Activated T-cell treated with anti-CD3 and anti-CD28 coated beads, Interleukin-2, amount 50 U/mL, for 72 hours (primary cell): ENCODE measurements around the gene UCHL3. TPM values are rescaled to one million over a fixed set of nuclear protein-coding genes. Genes with fewer than 3 reads are reported as not detected.
A peak's percentile ranks its signal among the peaks of the same experiment; 100 is the strongest.

Experiments
- ATAC-seq, 2 donors: fragments of 150-1000 bp; cut with Tn5 transposase; replicated peaks in 1 of 2; 2 replicates each; pipeline ENCODE4 v1.10.0; 2021; ENCODE audit warnings: moderate library complexity in 2 of 2, mild to moderate bottlenecking in 1 of 2
- DNase-seq, 2 donors: peaks; one replicate each; pipeline ENCODE4 v3.0.0; 2021 to 2022; ENCODE audit warnings: mixed read lengths in 1 of 2
- H3K27ac Mint-ChIP-seq: one replicate; pipeline ENCODE4 v1.8.0; 2022; ENCODE audit warnings: mild to moderate bottlenecking, moderate library complexity, mixed read lengths
- H3K27me3 Mint-ChIP-seq: one replicate; pipeline ENCODE4 v1.8.0; 2022; ENCODE audit warnings: low read depth, mixed read lengths
- H3K36me3 Mint-ChIP-seq, 2 donors: one replicate each; pipeline ENCODE4 v1.8.0; 2022; ENCODE audit warnings: mixed read lengths in 2 of 2, mild to moderate bottlenecking in 1 of 2; ENCODE audit not compliant: insufficient read depth in 2 of 2
- H3K4me1 Mint-ChIP-seq: one replicate; pipeline ENCODE4 v1.8.0; 2022; ENCODE audit warnings: low read depth, mixed read lengths
- H3K4me3 Mint-ChIP-seq, 2 donors: one replicate each; pipeline ENCODE4 v1.8.0; 2022; ENCODE audit warnings: mild to moderate bottlenecking in 2 of 2, mixed read lengths in 2 of 2, moderate library complexity in 2 of 2
- H3K9me3 Mint-ChIP-seq, 2 donors: one replicate each; pipeline ENCODE4 v1.8.0; 2022; ENCODE audit warnings: mixed read lengths in 2 of 2
- total RNA-seq, 2 donors: library from RNA; stranded (reverse); gene quantifications; one replicate each; pipeline ENCODE4 v1.2.3, GENCODE V29; 2022

UCHL3 gene
- total RNA-seq, 2 donors from 2014 or later = 30.8 to 32.3 TPM

DNA sequence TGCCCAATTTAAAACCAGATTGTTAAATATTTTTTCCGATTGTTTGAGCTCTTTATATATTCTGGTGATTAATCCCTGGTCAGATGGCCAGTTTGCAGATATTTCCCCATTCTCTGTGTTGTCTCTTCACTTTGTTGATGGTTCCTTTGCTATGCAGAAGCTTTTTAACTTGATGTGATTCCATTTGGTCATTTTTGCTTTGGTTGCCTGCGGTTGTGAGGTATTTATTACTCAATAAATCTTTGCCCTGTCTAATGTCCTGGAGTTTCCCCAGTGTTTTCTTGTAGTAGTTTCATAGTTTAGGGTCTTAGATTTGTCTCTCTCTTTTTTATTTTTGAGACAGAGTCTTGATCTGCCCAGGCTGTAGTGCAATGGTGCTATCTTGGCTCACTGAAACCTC, 62.8 kb downstream of the UCHL3 start:
- ATAC-seq = no peak
- no peak for DNase-seq
- H3K4me3 Mint-ChIP-seq = no peak overlapping the region
- H3K9me3 Mint-ChIP-seq = no peaks in the 10 kb centered on the region
- H3K27me3 Mint-ChIP-seq = no peaks in the 10 kb centered on the region
- H3K4me1 Mint-ChIP-seq = no peaks in the 10 kb centered on the region
- peaks cover 0 to 4% of the 10 kb centered on the region in 2 donors for H3K36me3 Mint-ChIP-seq
- H3K27ac Mint-ChIP-seq = no peak overlapping the region

GRCh38 chr13:75617230-75617629, 67.6 kb downstream of the UCHL3 start:
- Mint-ChIP-seq H3K4me1 (no peaks in the 10 kb centered on the region), H3K9me3 (no peaks in the 10 kb centered on the region), H3K4me3 (no peak overlapping the region), H3K36me3 (peaks cover 0 to 4% of the 10 kb centered on the region in 2 donors), H3K27ac (no peak overlapping the region), H3K27me3 (no peaks in the 10 kb centered on the region)
- ATAC-seq (no peak), DNase-seq (no peak)

DNA sequence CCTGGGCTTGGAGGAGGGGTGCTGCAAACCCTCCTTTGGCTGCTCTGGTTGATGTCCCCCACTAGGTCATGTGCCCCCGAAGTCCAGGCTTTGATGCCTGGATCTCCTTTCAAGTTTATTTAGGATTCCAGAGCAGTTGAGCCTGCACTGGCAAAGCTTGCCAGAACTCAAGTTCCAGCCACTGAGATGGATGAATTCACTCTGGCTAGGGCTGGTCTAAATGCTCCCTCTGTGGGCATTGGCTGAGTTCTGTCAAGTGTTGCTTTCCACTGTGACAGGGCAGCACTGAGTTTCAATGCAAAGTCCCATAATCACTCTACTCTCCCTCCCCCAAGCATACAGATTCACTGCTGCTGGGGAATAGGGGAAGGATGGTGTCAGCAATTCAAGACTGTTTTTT, 68.7 kb downstream of the UCHL3 start:
- no peak overlapping the region for H3K27ac Mint-ChIP-seq
- DNase-seq (no peak), ATAC-seq (no peak)
- no peaks in the 10 kb centered on the region for H3K27me3 Mint-ChIP-seq
- H3K4me3 Mint-ChIP-seq = no peak overlapping the region
- no peaks in the 10 kb centered on the region for H3K4me1 Mint-ChIP-seq
- no peaks in the 10 kb centered on the region for H3K9me3 Mint-ChIP-seq
- H3K36me3 Mint-ChIP-seq = peaks cover 0 to 4% of the 10 kb centered on the region in 2 donors

DNA sequence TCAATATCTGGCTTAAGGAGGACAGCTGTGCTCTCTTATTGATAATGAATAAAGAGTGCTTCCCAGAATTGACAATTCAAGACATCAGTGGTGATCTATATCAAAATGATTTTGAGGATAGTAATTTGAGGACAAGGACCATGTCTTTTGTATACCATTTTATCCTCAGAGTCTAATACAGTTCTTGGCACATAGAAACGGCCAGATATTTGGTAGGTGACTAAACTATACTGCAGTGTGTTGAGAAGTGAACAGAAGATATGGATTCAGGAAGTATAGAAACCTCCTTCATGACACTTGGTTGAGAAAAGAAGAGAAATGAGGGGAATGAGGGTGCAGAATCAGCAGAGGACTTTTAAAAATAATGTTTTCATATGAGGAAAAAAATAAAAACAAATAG, 70.4 kb downstream of the UCHL3 start:
- no peak for ATAC-seq
- Mint-ChIP-seq H3K4me1 (no peaks in the 10 kb centered on the region), H3K27me3 (no peaks in the 10 kb centered on the region), H3K4me3 (no peak overlapping the region), H3K27ac (no peak overlapping the region), H3K9me3 (no peaks in the 10 kb centered on the region), H3K36me3 (peaks cover 0 to 4% of the 10 kb centered on the region in 2 donors)
- no peak for DNase-seq

- no peak for ATAC-seq
- Mint-ChIP-seq H3K4me1 (no peaks in the 10 kb centered on the region), H3K36me3 (peaks cover 0 to 4% of the 10 kb centered on the region in 2 donors), H3K4me3 (no peak overlapping the region), H3K9me3 (no peaks in the 10 kb centered on the region), H3K27me3 (no peaks in the 10 kb centered on the region), H3K27ac (no peak overlapping the region)
- DNase-seq = no peak
Measured at GRCh38 chr13:75621147-75621546, 71.6 kb downstream of the UCHL3 start.

DNA sequence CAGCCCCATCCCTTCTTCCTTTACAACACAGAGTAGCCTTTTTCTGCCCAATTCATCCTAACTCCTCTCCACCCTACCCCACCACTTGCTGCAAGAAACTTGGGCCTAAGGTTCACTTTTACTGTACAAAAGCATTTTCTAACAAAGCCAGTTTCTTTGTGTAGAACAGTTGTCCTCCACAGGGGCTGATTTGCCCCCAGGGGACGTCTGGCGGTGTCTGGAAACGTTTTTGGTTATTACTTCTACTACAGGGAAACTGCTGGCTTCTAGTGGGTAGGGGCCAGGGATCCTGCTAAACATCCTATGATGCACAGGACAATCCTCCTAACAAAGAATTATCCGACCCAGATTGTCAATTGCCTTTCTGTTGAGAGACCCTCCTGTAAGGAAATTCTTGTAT, 79.2 kb downstream of the UCHL3 start:
- Mint-ChIP-seq H3K4me3 (no peak overlapping the region), H3K27me3 (no peaks in the 10 kb centered on the region), H3K4me1 (peaks cover 6% of the 10 kb centered on the region), H3K9me3 (no peaks in the 10 kb centered on the region), H3K27ac (no peak overlapping the region), H3K36me3 (no peaks in the 10 kb centered on the region)
- ATAC-seq (no peak), DNase-seq (no peak)

DNA sequence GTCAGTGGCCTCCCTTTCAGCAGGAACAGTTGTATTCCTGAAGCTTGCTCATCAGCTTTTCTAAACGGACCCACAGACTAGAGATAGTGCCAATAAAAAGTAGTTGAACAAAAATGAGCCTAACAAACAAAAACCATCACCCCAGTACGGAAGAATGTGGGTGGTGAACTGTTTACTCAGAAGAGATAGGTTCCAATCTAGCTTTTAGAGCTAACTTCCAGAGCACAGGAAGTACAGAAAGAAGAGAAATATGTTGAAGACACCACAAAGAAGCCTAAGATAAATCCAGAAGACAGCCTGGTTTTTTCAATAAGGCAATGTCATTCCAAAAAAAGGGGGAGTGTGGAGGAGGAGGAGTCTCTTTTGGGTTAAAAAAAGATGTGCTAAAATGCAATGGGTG, 83.7 kb downstream of the UCHL3 start:
- no peaks in the 10 kb centered on the region for H3K36me3 Mint-ChIP-seq
- ATAC-seq = no peak
- H3K4me1 Mint-ChIP-seq = peaks cover 14% of the 10 kb centered on the region
- peak overlapping the region in 1 of 2 donors; percentile 9 for H3K4me3 Mint-ChIP-seq
- H3K27me3 Mint-ChIP-seq = peaks cover 12% of the 10 kb centered on the region
- no peaks in the 10 kb centered on the region for H3K9me3 Mint-ChIP-seq
- DNase-seq = no peak
- H3K27ac Mint-ChIP-seq = peak overlapping the region; percentile 25

GRCh38 chr13:75635101-75635827, 85.7 kb downstream of the UCHL3 start:
- ATAC-seq (no peak), DNase-seq (no peak)
- Mint-ChIP-seq H3K27ac (no peak overlapping the region), H3K36me3 (no peaks in the 10 kb centered on the region), H3K9me3 (no peaks in the 10 kb centered on the region), H3K4me3 (peak overlapping the region; percentile 45 to 67), H3K4me1 (peaks cover 14% of the 10 kb centered on the region), H3K27me3 (peaks cover 20% of the 10 kb centered on the region)

GRCh38 chr13:75635828-75636435, 86.3 kb downstream of the UCHL3 start, which contains the start of gene LMO7:
LMO7 (plus strand) TSS chr13:75636330; CDS start chr13:75636658, 328 bp downstream.
- DNase-seq = peak; percentile 56 to 63
- Mint-ChIP-seq H3K27ac (no peak within 1 kb of the TSS), H3K36me3 (peaks cover 0 to 2% of the 10 kb centered on the region in 2 donors), H3K9me3 (no peaks in the 10 kb centered on the region), H3K27me3 (peaks cover 24% of the 10 kb centered on the region), H3K4me3 (peak within 1 kb of the TSS; percentile 82), H3K4me1 (peaks cover 14% of the 10 kb centered on the region)
- ATAC-seq = peak; percentile 76 to 77

DNA sequence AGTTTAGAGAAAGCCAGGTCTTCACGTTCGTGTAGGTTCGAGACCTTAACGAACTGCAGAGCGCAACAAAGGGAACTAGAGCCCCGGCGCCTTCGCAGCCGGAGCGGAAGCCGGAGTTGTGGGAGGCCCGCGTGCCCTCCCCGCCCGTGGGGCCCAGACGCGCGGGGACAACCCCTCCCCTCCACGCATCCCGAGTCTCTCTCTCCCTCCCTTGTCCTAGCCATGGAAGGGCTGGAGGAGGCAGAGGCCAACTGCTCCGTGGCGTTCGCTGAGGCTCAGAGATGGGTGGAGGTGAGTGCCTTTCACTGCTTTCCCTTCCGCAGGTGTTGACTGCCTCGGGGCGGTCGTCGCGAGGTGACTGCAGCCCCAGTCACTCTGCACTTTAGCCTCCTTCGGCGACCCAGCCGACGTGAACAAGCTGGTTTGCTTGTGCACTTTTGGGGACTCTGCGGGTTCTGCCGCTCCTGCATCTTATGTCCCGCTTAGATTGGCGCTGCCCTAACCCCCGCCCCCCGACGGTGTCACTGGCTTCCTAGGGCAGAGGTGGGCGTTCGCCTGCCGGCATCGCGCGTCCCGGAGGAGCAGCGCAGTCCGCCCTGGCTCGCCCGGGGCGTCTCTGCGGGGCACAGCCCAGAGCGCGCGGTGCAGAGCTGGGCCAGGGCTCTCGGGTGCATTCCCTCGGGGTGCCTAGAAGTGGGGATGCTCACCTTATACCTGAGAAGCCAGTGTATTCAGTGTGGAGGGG, 87.0 kb downstream of the UCHL3 start:
- DNase-seq = peak; percentile 42 to 52
- H3K4me1 Mint-ChIP-seq = peaks cover 14% of the 10 kb centered on the region
- H3K36me3 Mint-ChIP-seq = peaks cover 0 to 2% of the 10 kb centered on the region in 2 donors
- H3K4me3 Mint-ChIP-seq = peak overlapping the region; percentile 82
- H3K9me3 Mint-ChIP-seq = no peaks in the 10 kb centered on the region
- peaks cover 24% of the 10 kb centered on the region for H3K27me3 Mint-ChIP-seq
- ATAC-seq = peak; percentile 65 to 67
- H3K27ac Mint-ChIP-seq = no peak overlapping the region

DNA sequence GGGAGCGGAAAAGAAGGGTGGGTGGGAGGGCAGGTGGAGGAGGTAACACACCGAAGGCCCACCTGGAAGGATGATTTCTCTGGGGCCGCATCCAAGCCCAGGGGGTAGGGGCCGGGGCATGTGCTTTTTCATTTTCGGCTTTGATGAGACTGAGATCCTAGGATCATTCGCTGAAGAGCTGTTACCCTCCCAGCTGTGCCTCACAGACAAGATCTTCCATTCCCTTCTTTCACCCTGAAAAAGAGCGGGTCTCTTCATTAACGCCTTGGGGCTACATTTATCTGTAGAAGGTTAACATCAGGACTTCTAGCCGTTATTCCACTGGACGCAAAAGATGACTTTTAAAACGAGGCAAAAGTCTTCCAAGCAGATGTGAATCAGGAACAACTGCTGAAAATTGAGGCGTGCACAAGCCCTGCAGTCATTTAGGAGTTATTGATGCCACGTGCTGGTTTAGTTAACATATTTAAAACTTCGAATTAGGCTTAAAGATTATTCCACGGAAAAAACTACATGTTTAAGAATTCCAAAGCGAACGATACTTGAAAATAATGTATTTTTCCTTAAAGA, 87.7 kb downstream of the UCHL3 start:
- DNase-seq (no peak), ATAC-seq (no peak)
- peaks cover 14% of the 10 kb centered on the region for H3K4me1 Mint-ChIP-seq
- H3K4me3 Mint-ChIP-seq = peak overlapping the region; percentile 70 to 82
- peaks cover 0 to 2% of the 10 kb centered on the region in 2 donors for H3K36me3 Mint-ChIP-seq
- H3K27ac Mint-ChIP-seq = no peak overlapping the region
- H3K27me3 Mint-ChIP-seq = peaks cover 24% of the 10 kb centered on the region
- H3K9me3 Mint-ChIP-seq = no peaks in the 10 kb centered on the region

- Mint-ChIP-seq H3K27ac (no peak overlapping the region), H3K4me1 (peaks cover 8% of the 10 kb centered on the region), H3K9me3 (no peaks in the 10 kb centered on the region), H3K36me3 (peaks cover 0 to 2% of the 10 kb centered on the region in 2 donors), H3K4me3 (no peak overlapping the region), H3K27me3 (peaks cover 24% of the 10 kb centered on the region)
- ATAC-seq (no peak), DNase-seq (no peak)
Measured at GRCh38 chr13:75639454-75639853, 89.9 kb downstream of the UCHL3 start.

DNA sequence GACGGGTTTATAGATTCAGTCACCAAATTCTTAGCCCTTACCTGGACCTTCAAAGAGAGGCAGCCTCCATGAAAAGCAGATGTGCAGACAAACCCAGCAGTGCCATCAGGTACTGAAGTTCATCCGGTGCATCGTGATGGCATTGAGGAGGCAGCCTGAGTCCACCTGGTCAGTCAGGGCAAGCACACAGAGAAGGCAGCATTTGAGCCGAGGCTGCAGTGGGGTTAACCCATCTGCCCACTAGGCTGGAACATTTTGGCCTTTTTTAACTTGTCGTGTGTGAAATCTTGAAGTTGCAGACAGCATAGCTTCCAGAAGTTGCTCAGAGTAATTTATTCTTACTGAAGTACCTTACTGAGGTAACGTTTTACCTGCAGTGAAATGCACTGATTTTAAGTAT, 91.4 kb downstream of the UCHL3 start:
- Mint-ChIP-seq H3K4me3 (no peak overlapping the region), H3K4me1 (peaks cover 8% of the 10 kb centered on the region), H3K36me3 (peaks cover 0 to 2% of the 10 kb centered on the region in 2 donors), H3K27me3 (peaks cover 24% of the 10 kb centered on the region), H3K9me3 (no peaks in the 10 kb centered on the region), H3K27ac (no peak overlapping the region)
- DNase-seq (no peak), ATAC-seq (no peak)
